ENCODE data around the gene B3GLCT.

GRCh38 chr13:31310786-31311185 is 111.0 kb downstream of the B3GLCT start:
- TF ChIP-seq, protein P1, sequence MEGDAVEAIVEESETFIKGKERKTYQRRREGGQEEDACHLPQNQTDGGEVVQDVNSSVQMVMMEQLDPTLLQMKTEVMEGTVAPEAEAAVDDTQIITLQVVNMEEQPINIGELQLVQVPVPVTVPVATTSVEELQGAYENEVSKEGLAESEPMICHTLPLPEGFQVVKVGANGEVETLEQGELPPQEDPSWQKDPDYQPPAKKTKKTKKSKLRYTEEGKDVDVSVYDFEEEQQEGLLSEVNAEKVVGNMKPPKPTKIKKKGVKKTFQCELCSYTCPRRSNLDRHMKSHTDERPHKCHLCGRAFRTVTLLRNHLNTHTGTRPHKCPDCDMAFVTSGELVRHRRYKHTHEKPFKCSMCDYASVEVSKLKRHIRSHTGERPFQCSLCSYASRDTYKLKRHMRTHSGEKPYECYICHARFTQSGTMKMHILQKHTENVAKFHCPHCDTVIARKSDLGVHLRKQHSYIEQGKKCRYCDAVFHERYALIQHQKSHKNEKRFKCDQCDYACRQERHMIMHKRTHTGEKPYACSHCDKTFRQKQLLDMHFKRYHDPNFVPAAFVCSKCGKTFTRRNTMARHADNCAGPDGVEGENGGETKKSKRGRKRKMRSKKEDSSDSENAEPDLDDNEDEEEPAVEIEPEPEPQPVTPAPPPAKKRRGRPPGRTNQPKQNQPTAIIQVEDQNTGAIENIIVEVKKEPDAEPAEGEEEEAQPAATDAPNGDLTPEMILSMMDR (IDR thresholded peaks at IDR 0.05; ENCODE audit: poor library complexity, severe bottlenecking) = no peak
- TF ChIP-seq RAD21 (conservative IDR thresholded peaks at IDR 0.05) = no peak
- no peak for TF ChIP-seq POLR2AphosphoS5 (IDR thresholded peaks at IDR 0.05)
